SK-N-MC (cell line): ENCODE measurements around the gene ATXN7L1.

Experiments used
- EZH2 ChIP-seq: fragments of 200-600 bp; sonication (generic); IDR thresholded peaks from one replicate; pipeline ENCODE4 v1.6.1; 2017; ENCODE audit warnings: antibody characterized with exemption
- POLR2AphosphoS5 ChIP-seq: IDR thresholded peaks from 2 replicates; pipeline ENCODE4 v1.6.1; 2012; ENCODE audit warnings: mild to moderate bottlenecking, low read depth, low read length, borderline replicate concordance

- TF ChIP-seq EZH2 (no peak), POLR2AphosphoS5 (no peak)
These were observed 304.5 kb downstream of the ATXN7L1 start for GRCh38 chr7:105571891-105572290.
